Hepatocyte (in vitro differentiated cells): Measurements from ENCODE around the gene NR6A1.

Experiments used
- CTCF ChIP-seq: fragments of 200-600 bp; sonication (generic); IDR thresholded peaks from 2 replicates; pipeline ENCODE4 v1.5.1; 2016; ENCODE audit warnings: antibody characterized with exemption, mild to moderate bottlenecking; ENCODE audit not compliant: poor library complexity
- EZH2 ChIP-seq: fragments of 200-600 bp; sonication (generic); IDR thresholded peaks from 2 replicates; pipeline ENCODE4 v1.6.1; 2016; ENCODE audit warnings: antibody characterized with exemption, mild to moderate bottlenecking, borderline replicate concordance
- EZH2phosphoT487 ChIP-seq: fragments of 200-600 bp; sonication (generic); IDR thresholded peaks from one replicate; pipeline ENCODE4 v1.6.1; 2018; ENCODE audit warnings: antibody characterized with exemption, mild to moderate bottlenecking, low read depth, moderate library complexity; ENCODE audit not compliant: unreplicated experiment, severe bottlenecking

GRCh38 chr9:124783830-124784229 is 12.7 kb upstream of the NR6A1 start:
- no peak for TF ChIP-seq CTCF
- no peak for TF ChIP-seq EZH2
- no peak for TF ChIP-seq EZH2phosphoT487
